Measurements from ENCODE around the gene SLC39A11. TPM values are rescaled to one million over a fixed set of nuclear protein-coding genes. Genes with fewer than 3 reads are reported as not detected.

SLC39A11 gene
- total RNA-seq, 1 experiment from 2014 or later = 15.2 TPM

DNA sequence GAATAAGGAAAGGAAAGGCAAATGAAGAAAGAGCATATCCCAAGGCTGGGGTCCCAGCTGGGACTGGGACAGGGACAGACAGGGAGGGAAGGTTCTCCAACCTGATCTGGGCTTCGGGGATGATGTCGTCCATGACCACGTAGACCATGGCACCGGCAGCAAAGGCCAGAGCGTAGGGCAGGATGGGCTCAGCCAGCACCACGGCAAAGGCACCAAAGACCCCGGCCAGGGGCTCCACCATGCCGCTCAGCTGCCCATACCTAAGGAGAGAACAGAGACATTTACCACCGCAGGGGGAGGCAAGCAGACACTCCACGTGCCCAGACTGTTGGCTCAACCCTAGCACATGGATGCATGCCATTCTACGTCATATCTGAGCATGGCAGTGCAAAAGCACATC is 443.8 kb downstream of the SLC39A11 start:
- no peak overlapping the region for H3K27ac ChIP-seq (ENCODE audit: insufficient read length, low read depth, low read length)
- H3K27me3 Mint-ChIP-seq (ENCODE audit: low read depth) = no peaks in the 10 kb centered on the region; the same call in none of the 2 replicates
- no peaks in the 10 kb centered on the region for H3K79me1 ChIP-seq (ENCODE audit: insufficient read depth, low read depth, low read length, poor library complexity, severe bottlenecking)
- H3K9me3 Mint-ChIP-seq = no peaks in the 10 kb centered on the region
- no peaks in the 10 kb centered on the region for H3K4me1 Mint-ChIP-seq
- no peaks in the 10 kb centered on the region for H3K9me3 ChIP-seq (ENCODE audit: control insufficient read depth, low read depth, low read length)
- no peak overlapping the region for H3K4ac ChIP-seq (ENCODE audit: low read depth, low read length)
- no peaks in the 10 kb centered on the region for H3K4me1 ChIP-seq (ENCODE audit: insufficient read depth, low read length)
- no peak overlapping the region for H2AFZ ChIP-seq (ENCODE audit: low read length)
- no peak overlapping the region for H3K9ac ChIP-seq (ENCODE audit: extremely low read depth, insufficient read length, low read length)
- H3K27me3 ChIP-seq (ENCODE audit: insufficient read depth, low read length) = no peaks in the 10 kb centered on the region
- no peak overlapping the region for H3K4me3 Mint-ChIP-seq
- no peak overlapping the region for H2BK20ac ChIP-seq (ENCODE audit: low read depth, low read length, poor library complexity, severe bottlenecking)
- no peak overlapping the region for H2BK15ac ChIP-seq (ENCODE audit: low read depth, low read length)
- no peak overlapping the region for H3K23ac ChIP-seq (ENCODE audit: insufficient read length, low read depth, low read length)
- H4K8ac ChIP-seq (replicated peaks; ENCODE audit: insufficient read length, low read depth, low read length) = no peak overlapping the region
- TF ChIP-seq, protein P1, sequence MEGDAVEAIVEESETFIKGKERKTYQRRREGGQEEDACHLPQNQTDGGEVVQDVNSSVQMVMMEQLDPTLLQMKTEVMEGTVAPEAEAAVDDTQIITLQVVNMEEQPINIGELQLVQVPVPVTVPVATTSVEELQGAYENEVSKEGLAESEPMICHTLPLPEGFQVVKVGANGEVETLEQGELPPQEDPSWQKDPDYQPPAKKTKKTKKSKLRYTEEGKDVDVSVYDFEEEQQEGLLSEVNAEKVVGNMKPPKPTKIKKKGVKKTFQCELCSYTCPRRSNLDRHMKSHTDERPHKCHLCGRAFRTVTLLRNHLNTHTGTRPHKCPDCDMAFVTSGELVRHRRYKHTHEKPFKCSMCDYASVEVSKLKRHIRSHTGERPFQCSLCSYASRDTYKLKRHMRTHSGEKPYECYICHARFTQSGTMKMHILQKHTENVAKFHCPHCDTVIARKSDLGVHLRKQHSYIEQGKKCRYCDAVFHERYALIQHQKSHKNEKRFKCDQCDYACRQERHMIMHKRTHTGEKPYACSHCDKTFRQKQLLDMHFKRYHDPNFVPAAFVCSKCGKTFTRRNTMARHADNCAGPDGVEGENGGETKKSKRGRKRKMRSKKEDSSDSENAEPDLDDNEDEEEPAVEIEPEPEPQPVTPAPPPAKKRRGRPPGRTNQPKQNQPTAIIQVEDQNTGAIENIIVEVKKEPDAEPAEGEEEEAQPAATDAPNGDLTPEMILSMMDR (conservative IDR thresholded peaks at IDR 0.05) = no peak
- H3T11ph ChIP-seq (ENCODE audit: low read length) = no peak overlapping the region
- no peaks in the 10 kb centered on the region for H3K23me2 ChIP-seq (ENCODE audit: insufficient read length, low read depth, low read length, poor library complexity, severe bottlenecking)
- no peak overlapping the region for H3K56ac ChIP-seq (ENCODE audit: insufficient read length, low read depth, low read length)
- no peak overlapping the region for H2BK120ac ChIP-seq (ENCODE audit: low read depth, low read length, poor library complexity, severe bottlenecking)
- no CpG with 5 or more reads among the region's 11 CpGs for WGBS (ENCODE audit: extremely low coverage, insufficient read length, low lambda C conversion rate)
- H3K18ac ChIP-seq (ENCODE audit: insufficient read length, low read depth, low read length) = no peak overlapping the region
- no peak overlapping the region for H3K27ac Mint-ChIP-seq
- no peak overlapping the region for H2BK5ac ChIP-seq (ENCODE audit: insufficient read length, low read length)
- H2BK12ac ChIP-seq (ENCODE audit: insufficient read length, low read depth, low read length) = no peak overlapping the region
- no peak for DNase-seq
- no peak overlapping the region for H3K4me2 ChIP-seq (ENCODE audit: insufficient read depth, insufficient read length, low read length)
- H3K36me3 Mint-ChIP-seq (ENCODE audit: insufficient read depth in 1 of 3, low read depth in 3 of 3) = no peaks in the 10 kb centered on the region
- H4K91ac ChIP-seq (ENCODE audit: insufficient read length, low read depth, low read length) = no peak overlapping the region
- 0 out of 2 replicates have a peak, but pooled peaks cover 1% of the 10 kb centered on the region for H3K79me2 ChIP-seq (ENCODE audit: insufficient read depth, low read length)
- H4K20me1 ChIP-seq (ENCODE audit: control insufficient read depth, insufficient read depth, insufficient read length) = no peaks in the 10 kb centered on the region
- no peak overlapping the region for H4K5ac ChIP-seq (ENCODE audit: insufficient read length, low read depth, low read length)
- H2AK5ac ChIP-seq (ENCODE audit: insufficient read length, low read length) = no peak overlapping the region
- no peak overlapping the region for H3K14ac ChIP-seq (ENCODE audit: insufficient read depth, low read length)
